Head of caudate nucleus (tissue), 42 donors: ENCODE measurements around the gene KCTD15.
"Not testable (repeated sequence)": the region's sequence is repeated elsewhere in the genome, so short reads cannot be mapped to it uniquely, and the experiment has no call there.

Experiments
- DNase-seq, 42 donors: peaks; one replicate each; pipeline versions ENCODE4 v3.0.0 to v3.0.0-alpha.2; 2020 to 2021; ENCODE audit warnings: mixed read lengths in 7 of 42
- intact Hi-C: fragments of 100-400 bp; cut with DNase I; formaldehyde crosslinking; loops from one replicate; pipeline ENCODE4 v1.15.0; 2022

Gene KCTD15

DNA sequence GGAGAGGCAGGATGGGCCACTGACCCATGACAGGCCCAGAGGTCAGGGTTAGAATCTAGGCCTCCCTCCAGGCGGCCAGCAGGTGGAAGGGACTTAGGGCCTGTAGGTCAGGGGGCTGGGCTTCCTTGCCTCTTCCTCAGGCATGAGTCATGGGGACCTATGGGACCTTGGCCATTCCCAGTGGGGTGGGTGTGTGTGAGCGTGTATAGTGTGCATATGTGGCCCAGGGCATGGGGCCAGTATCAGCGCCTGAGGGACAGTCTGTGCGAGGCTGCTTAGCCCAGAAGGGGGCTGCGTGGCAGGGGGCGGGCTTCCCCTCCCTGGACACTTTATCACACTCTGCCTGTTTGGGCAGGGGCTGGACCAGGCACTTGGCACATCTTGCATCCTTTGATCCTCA is 13.3 kb downstream of the KCTD15 start:
- intact Hi-C loops: no loop called here
- DNase-seq: no peak

DNA sequence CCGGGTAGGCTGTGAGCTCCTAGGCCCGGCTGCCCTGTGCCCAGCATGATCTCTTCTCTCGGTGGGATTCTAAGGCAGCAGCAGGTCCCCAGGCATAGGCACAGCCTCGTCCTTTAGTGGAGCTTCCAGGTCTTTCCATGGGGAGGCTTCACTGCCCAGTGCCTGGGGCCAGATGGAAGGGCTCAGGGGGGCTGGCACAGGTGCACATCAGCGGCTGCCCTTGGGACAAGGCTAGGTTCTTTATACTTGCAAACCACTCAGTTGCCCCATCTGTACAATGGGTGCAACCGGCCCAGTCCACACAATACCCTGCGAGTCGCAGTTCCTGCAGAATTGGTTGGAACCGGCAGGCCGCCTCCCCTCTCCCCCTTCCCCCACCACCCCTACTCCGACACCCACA is 14.2 kb downstream of the KCTD15 start:
- DNase-seq: no peak
- intact Hi-C loops: no loop called here

GRCh38 chr19:33811246-33811645 is 14.6 kb downstream of the KCTD15 start:
- intact Hi-C loops: no loop called here
- peak in 1 of 42 donors; percentile 22 for DNase-seq

DNA sequence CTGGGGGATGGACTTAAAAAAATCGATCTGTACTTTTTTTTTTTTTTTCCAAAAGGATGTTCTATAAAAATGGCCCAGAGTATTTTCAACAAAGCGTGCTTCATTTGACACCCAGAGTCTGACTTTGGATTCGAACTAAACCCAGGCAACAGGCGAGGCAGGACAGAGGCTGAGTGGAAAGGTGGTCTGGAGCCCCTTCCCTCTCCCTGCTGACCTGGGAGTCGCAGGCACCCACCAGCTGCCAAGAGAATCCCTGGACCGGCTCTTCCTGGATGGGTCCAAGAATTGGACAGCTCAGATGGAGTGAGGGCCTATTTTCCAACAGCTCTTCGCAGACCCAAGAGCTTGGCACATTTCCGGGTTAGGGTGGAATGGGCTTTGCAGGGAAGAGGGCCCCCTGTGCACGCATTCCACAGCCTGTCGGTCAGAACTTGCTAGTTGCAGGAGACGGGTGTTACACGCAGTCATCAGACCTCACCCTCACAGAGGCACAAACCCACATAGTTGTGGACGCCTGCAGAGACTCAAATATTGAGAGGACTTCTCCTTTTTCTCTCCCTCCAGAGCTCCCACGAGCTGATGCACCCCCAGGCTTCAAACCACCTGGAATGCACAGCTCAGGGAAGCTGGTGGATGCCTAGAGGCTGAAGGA is 15.2 kb downstream of the KCTD15 start:
- intact Hi-C loops: no loop called here
- DNase-seq: peak in 1 of 42 donors; percentile 22

DNA sequence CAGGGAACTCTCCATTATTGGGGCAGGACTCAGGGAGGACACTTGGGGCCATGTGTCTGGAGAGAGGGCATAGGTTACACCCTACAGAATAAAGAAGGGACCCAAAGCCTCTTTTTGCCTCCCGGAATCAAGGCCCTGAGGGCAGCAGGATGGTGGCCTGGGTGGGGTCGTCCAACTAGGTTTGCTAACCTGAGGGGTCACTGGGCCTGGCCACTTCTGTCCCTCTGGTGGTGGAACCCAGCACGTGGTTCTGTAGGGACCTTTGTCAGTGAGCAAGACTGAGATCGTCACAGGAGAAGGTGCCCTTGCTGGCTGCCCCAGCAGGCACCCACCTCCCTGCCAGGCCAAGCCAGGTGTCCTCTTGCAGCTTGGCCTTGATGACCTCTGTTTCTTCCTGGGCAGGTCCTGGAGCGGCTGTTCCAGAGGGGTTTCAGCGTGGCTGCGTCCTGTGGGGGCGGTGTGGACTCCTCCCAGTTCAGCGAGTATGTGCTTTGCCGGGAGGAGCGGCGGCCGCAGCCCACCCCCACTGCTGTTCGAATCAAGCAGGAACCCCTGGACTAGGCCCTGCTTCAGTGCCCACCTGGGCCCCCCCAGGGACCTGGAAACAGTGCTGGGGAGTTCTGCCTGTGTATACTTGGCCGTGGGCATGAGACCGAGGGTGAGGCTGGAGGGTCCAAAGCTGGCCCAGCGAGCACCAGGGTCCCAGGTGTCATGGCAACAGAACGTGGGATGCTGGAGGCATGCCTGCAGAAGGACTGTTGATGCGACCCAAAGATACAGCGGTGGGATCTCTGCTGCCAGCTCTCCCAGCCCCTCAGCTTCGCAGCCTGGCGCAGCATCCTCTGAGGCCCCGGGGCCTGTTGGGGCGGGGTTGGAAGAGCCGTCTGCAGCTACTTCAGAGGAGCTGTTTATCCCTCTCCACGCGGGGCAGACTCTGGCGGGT is 16.0 kb downstream of the KCTD15 start:
- DNase-seq: peak in 1 of 42 donors; percentile 17
- intact Hi-C loops: no loop called here

DNA sequence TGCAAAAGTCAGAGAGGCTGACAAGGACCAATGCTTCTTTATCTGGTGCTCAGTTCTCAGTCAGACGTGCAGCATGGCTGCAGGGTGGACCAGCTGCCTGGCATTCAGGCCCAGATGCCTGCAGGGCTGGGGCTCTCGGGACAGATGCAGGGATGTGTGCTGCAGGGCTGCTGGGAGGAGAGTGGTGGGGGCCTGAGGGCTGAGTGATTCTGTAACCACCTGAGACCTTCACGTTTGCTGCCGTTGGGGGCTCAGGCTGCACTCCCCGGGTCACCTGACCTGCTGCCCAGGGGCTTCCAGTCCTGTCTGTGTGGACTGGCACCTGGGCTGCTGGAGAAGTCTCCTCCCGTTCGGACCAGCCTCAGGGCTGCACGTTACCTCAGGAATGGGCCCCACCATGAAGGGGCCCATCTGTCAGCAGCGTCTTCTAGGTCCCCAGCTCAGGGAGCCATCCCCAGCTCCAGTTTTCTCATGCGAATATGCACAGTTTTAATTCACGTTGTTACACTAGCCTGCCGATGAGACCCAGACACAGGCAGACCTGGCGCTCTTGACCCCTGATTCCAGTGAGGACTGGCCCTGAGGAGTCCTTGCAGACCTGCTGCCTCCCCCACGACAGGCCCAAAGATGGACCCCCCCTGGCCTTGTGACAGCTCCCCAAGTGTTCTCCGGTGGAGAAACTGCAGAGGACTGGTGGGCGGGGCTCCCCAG is 16.9 kb downstream of the KCTD15 start:
- intact Hi-C loops: no loop called here
- peak in 2 of 42 donors; percentile 4 to 26 for DNase-seq

- DNase-seq: peak in 3 of 42 donors; percentile 3 to 26 (median 11)
- intact Hi-C loops: no loop called here
Observed at GRCh38 chr19:33814181-33815165, 17.8 kb downstream of the KCTD15 start.

GRCh38 chr19:33815380-33816340 is 19.0 kb downstream of the KCTD15 start:
- intact Hi-C loops: no loop called here
- DNase-seq: peak in 3 of 42 donors; percentile 3 to 32 (median 23)

DNA sequence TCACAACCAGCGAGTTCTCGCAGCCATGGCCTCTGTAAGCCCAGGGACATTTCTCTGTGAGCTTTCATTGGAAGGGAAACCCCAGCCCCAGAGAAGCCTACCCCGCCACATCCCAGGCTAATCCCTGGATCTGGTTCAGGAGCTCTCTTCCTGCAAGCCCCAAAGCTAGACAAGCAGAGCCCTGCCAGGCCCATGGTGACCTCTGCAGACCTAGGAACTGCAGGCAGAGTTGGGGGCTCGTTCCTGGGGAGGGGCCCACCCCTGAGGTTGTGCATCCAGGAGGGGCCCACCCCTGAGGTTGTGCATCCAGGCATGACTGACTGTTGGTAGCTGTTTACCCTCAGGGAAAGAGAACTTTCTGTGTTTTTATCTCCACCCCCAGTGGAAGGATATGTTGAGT is 21.7 kb downstream of the KCTD15 start:
- DNase-seq: peak in 2 of 42 donors; percentile 7 to 16
- intact Hi-C loops: no loop called here

DNA sequence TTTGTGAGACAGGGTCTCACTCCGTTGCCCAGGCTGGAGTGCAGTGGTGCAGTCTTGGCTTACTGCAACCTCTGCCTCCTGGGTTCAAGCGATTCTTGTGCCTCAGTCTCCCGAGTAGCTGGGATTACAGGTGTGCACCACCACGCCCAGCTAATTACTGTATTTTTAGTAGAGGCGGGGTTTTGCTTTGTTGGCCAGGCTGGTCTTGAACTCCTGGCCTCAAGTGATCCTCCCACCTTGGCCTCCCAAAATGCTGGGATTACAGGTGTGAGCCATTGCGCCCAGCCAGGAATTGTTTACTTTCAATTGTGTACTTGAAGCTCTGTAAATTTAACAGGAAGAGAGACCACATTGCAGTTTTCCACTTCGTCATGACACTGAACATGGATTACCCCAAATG is 22.4 kb downstream of the KCTD15 start:
- DNase-seq: peak in 3 of 42 donors; percentile 2 to 19 (median 5)

DNA sequence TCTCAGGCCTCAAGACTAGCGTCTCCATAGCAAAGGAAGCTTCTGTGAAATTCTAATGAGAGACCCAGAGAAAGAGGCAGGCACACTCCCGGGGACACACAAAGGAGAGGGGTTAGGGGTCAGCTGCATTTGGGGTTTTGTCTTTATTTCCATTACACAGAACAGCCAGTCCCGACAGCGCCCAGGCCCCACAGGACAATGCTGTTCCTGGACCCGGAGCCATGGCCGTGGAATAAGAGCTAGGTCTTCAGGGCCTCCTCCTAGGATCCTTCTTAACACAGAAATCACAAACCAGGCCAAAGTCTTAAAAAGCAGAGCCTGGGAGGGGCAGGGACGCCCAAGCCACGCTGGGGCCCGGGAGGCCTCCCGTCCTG is 22.8 kb downstream of the KCTD15 start:
- peak in 3 of 42 donors; percentile 15 to 33 (median 16) for DNase-seq
- intact Hi-C loops: no loop called here

More for the DNA sequence above, 22.4 kb downstream of the KCTD15 start:
- intact Hi-C loops: not testable (repeated sequence)

- peak in 29 of 42 donors; percentile 19 to 69 (median 38) for DNase-seq
- intact Hi-C loops: no loop called here
Observed at GRCh38 chr19:33819880-33820781, 23.5 kb downstream of the KCTD15 start.

DNA sequence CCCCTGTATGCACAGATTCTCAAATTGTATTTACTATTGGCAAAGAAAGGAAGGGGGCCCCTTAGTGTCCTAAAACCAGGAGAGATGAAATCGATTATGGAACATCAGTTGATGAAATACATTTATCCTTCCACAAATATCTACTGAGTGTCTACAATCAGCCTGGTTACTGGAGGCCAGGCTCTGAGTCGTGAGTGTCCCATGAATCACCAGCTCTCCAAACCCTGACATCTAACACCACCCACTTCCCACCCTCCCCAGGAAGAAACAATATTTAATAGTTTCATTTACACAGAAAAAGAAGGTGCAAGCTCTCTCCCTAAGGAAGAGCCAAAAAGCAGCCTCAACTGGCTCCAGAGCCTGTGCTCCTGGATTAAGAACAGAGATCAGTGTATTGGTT is 25.2 kb downstream of the KCTD15 start:
- no peak for DNase-seq
- intact Hi-C loops: no loop called here

- peak in 3 of 42 donors; percentile 6 to 13 (median 9) for DNase-seq
- intact Hi-C loops: no loop called here
Observed at GRCh38 chr19:33823341-33823740, 26.7 kb downstream of the KCTD15 start.

- peak in 3 of 42 donors; percentile 18 to 22 (median 21) for DNase-seq
- intact Hi-C loops: no loop called here
Observed at GRCh38 chr19:33825556-33825955, 28.9 kb downstream of the KCTD15 start.

DNA sequence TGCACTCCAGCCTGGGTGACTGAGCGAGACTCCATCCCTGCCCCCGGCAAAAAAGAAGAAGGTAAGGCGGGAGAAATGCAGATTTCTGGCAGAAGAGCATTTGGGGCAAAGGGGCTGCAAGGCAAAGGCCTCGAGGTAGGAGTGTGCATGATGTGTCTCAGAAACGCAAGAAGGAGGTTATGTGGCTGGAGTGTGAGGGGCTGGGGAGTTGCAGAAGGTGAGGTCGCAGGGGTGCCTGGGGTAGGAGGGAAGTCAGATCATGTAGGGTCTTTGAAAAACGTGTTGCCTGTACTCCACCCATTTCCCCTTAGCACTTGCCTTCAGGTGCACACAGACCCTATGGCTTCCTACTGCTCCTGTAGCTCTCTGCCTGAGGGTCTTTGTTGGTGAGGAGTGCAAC is 29.9 kb downstream of the KCTD15 start:
- DNase-seq: peak in 5 of 42 donors; percentile 1 to 23 (median 6)
- intact Hi-C loops: no loop called here
